Measurements from ENCODE around the gene PUS7L. TPM values are rescaled to one million over a fixed set of nuclear protein-coding genes. Genes with fewer than 3 reads are reported as not detected.

Gene PUS7L
- total and polyA plus RNA-seq, 2 of the 13 experiments (the other 11 are each of a cell fraction or from before 2014, with no cell fraction given): 6.5 to 37.6 TPM

DNA sequence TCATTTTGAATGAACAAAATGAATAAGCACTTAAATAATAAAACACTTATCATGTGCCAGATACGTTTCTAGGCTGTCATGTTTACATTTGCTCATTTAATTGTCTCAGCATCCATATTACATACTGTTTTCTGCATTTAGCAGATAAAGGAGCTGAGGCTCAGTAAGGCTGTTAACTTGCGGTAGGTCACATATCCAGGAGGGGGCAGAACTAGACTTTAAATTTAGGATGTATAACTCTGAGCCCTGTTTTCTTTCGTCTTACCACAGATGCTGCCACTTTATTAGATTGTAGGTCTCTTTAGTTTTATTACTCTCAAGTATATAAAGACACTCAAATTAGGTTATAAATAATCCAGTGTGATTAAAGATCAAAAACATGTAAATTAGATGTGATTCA is 17.9 kb upstream of the PUS7L start (continued):
- TF ChIP-seq SMC3 (IDR thresholded peaks at IDR 0.05; ENCODE audit: low read length): peak; percentile 72; the same call in 1 of the 2 replicates

GRCh38 chr12:43766291-43766690 is 7.7 kb upstream of the PUS7L start:
- CTCF ChIA-PET (ENCODE audit: low intra/inter-chr PET ratio, low total read pairs): no interaction called here
- no peak for FAIRE-seq

DNA sequence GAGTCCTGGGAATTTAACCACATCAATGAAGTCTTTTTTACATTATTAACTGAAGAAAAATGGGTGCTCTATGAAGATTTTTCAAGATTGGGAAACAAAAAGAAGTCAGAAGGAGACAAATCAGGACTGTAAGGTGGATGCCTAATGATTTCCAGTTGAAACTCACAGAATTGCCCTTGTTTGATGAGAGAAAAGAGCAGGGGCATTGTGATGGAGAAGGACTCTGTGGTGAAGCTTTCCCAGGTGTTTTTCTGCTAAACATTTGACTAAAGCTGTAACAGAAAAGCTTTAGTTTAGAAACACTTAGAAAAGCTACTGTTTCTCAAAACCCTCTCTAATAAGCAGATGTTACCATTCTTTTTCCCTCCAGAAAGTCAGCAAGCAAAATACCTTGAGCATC is 5.9 kb upstream of the PUS7L start:
- no peaks in the 10 kb centered on the region for H3K27me3 ChIP-seq (ENCODE audit: control insufficient read depth in 1 of 2, insufficient read depth in 2 of 2, low read length in 2 of 2)
- intact Hi-C loops (cut with micrococcal nuclease; ENCODE audit: unreplicated experiment) (no loop called here), in situ Hi-C loops (cut with HindIII; ENCODE audit: extremely low pct_ligation_motif_present, low pct_unique_long_range_greater_than_20kb) (no loop called here)
- BruUV-seq (replicated peaks): no TSS peak
- CTCF ChIA-PET (ENCODE audit: low intra/inter-chr PET ratio, low total read pairs): no interaction called here
- ATAC-seq (no peak), FAIRE-seq (no peak), DNase-seq (ENCODE audit: low spot score) (no peak)
- H4K20me1 ChIP-seq (ENCODE audit: insufficient read depth, low read length): no peaks in the 10 kb centered on the region
- H3K4me1 ChIP-seq (ENCODE audit: insufficient read depth, low read length): peaks cover 21% of the 10 kb centered on the region
- no peak overlapping the region for H3K9ac ChIP-seq (ENCODE audit: insufficient read depth, low read depth, low read length)
- no peaks in the 10 kb centered on the region for H3K79me2 ChIP-seq (ENCODE audit: insufficient read depth, low read length)
- H3K27ac ChIP-seq (ENCODE audit: extremely low read length, insufficient read depth, low read length): no peak overlapping the region
- H3K36me3 ChIP-seq (replicated peaks in 1 of 2; ENCODE audit: control insufficient read depth in 1 of 2, insufficient read depth in 2 of 2, low read length in 2 of 2): no peaks in the 10 kb centered on the region
- TF ChIP-seq NCOA2 (CRISPR knock-in tag; IDR thresholded peaks at IDR 0.05) (no peak), NFRKB (IDR thresholded peaks at IDR 0.05) (no peak), ZKSCAN8 (CRISPR knock-in tag; IDR thresholded peaks at IDR 0.05; ENCODE audit: borderline replicate concordance) (no peak), ARNT (IDR thresholded peaks at IDR 0.05) (no peak), ATF7 (IDR thresholded peaks at IDR 0.05) (no peak), ATF7 (CRISPR knock-in tag; IDR thresholded peaks at IDR 0.05) (no peak), TSC22D2 (CRISPR knock-in tag; IDR thresholded peaks at IDR 0.05; ENCODE audit: borderline replicate concordance) (no peak), ELF4 (CRISPR knock-in tag; IDR thresholded peaks at IDR 0.05; ENCODE audit: borderline replicate concordance) (no peak)
- H3K4me3 ChIP-seq (replicated peaks in 1 of 3; ENCODE audit: insufficient read depth in 1 of 3, low read depth in 2 of 3, low read length in 3 of 3): no peak overlapping the region
- POLR2A ChIA-PET: no interaction called here
- H3K4me2 ChIP-seq (ENCODE audit: low read depth, low read length): no peak overlapping the region
- H3K9me3 ChIP-seq (ENCODE audit: low read length): no peaks in the 10 kb centered on the region
- H2AFZ ChIP-seq (ENCODE audit: low read length): no peak overlapping the region

More at GRCh38 chr12:43766291-43766690, 7.7 kb upstream of the PUS7L start:
- DNase-seq (ENCODE audit: low spot score) (no peak), ATAC-seq (no peak)
- Histone ChIP-seq H3K36me3 (replicated peaks in 1 of 2; ENCODE audit: control insufficient read depth in 1 of 2, insufficient read depth in 2 of 2, low read length in 2 of 2) (no peaks in the 10 kb centered on the region), H4K20me1 (ENCODE audit: insufficient read depth, low read length) (no peaks in the 10 kb centered on the region), H3K27ac (ENCODE audit: extremely low read length, insufficient read depth, low read length) (no peak overlapping the region), H2AFZ (ENCODE audit: low read length) (no peak overlapping the region), H3K9me3 (ENCODE audit: low read length) (no peaks in the 10 kb centered on the region), H3K27me3 (ENCODE audit: control insufficient read depth in 1 of 2, insufficient read depth in 2 of 2, low read length in 2 of 2) (no peaks in the 10 kb centered on the region), H3K4me2 (ENCODE audit: low read depth, low read length) (no peak overlapping the region), H3K4me3 (replicated peaks in 1 of 3; ENCODE audit: insufficient read depth in 1 of 3, low read depth in 2 of 3, low read length in 3 of 3) (no peak overlapping the region), H3K9ac (ENCODE audit: insufficient read depth, low read depth, low read length) (no peak overlapping the region), H3K79me2 (ENCODE audit: insufficient read depth, low read length) (no peaks in the 10 kb centered on the region), H3K4me1 (ENCODE audit: insufficient read depth, low read length) (peaks cover 4% of the 10 kb centered on the region; the same call in 1 of the 2 replicates)
- TF ChIP-seq, protein P1, sequence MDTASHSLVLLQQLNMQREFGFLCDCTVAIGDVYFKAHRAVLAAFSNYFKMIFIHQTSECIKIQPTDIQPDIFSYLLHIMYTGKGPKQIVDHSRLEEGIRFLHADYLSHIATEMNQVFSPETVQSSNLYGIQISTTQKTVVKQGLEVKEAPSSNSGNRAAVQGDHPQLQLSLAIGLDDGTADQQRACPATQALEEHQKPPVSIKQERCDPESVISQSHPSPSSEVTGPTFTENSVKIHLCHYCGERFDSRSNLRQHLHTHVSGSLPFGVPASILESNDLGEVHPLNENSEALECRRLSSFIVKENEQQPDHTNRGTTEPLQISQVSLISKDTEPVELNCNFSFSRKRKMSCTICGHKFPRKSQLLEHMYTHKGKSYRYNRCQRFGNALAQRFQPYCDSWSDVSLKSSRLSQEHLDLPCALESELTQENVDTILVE (CRISPR knock-in tag; IDR thresholded peaks at IDR 0.05): no peak
- TF ChIP-seq ZNF720 (CRISPR knock-in tag; IDR thresholded peaks at IDR 0.05): no peak
- no peak for TF ChIP-seq ZNF337 (CRISPR knock-in tag; IDR thresholded peaks at IDR 0.05; ENCODE audit: borderline replicate concordance, low read depth)
- TF ChIP-seq SCMH1 (CRISPR knock-in tag; IDR thresholded peaks at IDR 0.05; ENCODE audit: borderline replicate concordance): no peak
- TF ChIP-seq MZF1 (CRISPR knock-in tag; IDR thresholded peaks at IDR 0.05; ENCODE audit: borderline replicate concordance): no peak
- no peak for TF ChIP-seq SMARCC2 (IDR thresholded peaks at IDR 0.05)
- TF ChIP-seq WIZ (CRISPR knock-in tag; IDR thresholded peaks at IDR 0.05): no peak
- TF ChIP-seq ZNF282 (IDR thresholded peaks at IDR 0.05; ENCODE audit: partially characterized antibody): no peak
- no peak for TF ChIP-seq ZNF737 (CRISPR knock-in tag; IDR thresholded peaks at IDR 0.05; ENCODE audit: borderline replicate concordance)
- intact Hi-C loops (cut with micrococcal nuclease; ENCODE audit: unreplicated experiment) (no loop called here), in situ Hi-C loops (cut with HindIII; ENCODE audit: extremely low pct_ligation_motif_present, low pct_unique_long_range_greater_than_20kb) (no loop called here)
- POLR2A ChIA-PET: no interaction called here
- no TSS peak for BruUV-seq (replicated peaks)

Measured in HepG2 (cell line).